ENCODE measurements around the gene AP4S1.
"Not testable (repeated sequence)": the region's sequence is repeated elsewhere in the genome, so short reads cannot be mapped to it uniquely, and the experiment has no call there.

The AP4S1 gene

GRCh38 chr14:31090883-31091764, 65.7 kb downstream of the AP4S1 start:
- no peaks in the 10 kb centered on the region for H4K20me1 ChIP-seq (ENCODE audit: insufficient read depth, low read length, poor library complexity, severe bottlenecking)
- H3K36me3 ChIP-seq (ENCODE audit: insufficient read depth, low read length), result no peaks in the 10 kb centered on the region
- no peaks in the 10 kb centered on the region for H3K79me2 ChIP-seq (ENCODE audit: insufficient read depth, low read length)
- no peaks in the 10 kb centered on the region for H3K9me2 ChIP-seq (replicated peaks; ENCODE audit: low read depth, low read length)
- H3K9ac ChIP-seq (ENCODE audit: low read depth, low read length, poor library complexity, severe bottlenecking), result no peak overlapping the region
- H3K4me2 ChIP-seq (ENCODE audit: low read depth, low read length, poor library complexity, severe bottlenecking), result no peak overlapping the region
- no peak overlapping the region for H3K4me3 ChIP-seq (ENCODE audit: low read length, poor library complexity, severe bottlenecking)
- no peak overlapping the region for H2AFZ ChIP-seq (ENCODE audit: low read length)
- no peaks in the 10 kb centered on the region for H3K9me3 ChIP-seq (ENCODE audit: insufficient read depth, low read depth, low read length)
- H3K4me1 ChIP-seq (ENCODE audit: insufficient read depth, low read length, poor library complexity, severe bottlenecking), result no peaks in the 10 kb centered on the region
- TF ChIP-seq EZH2phosphoT487 (IDR thresholded peaks at IDR 0.05; ENCODE audit: borderline replicate concordance), result no peak
- no peak for TF ChIP-seq CTCF (conservative IDR thresholded peaks at IDR 0.05; ENCODE audit: low read length)
- H3K27me3 ChIP-seq (ENCODE audit: insufficient read depth, low read length, poor library complexity, severe bottlenecking), result no peaks in the 10 kb centered on the region
- H3F3A ChIP-seq (ENCODE audit: low read depth), result no peaks in the 10 kb centered on the region

DNA sequence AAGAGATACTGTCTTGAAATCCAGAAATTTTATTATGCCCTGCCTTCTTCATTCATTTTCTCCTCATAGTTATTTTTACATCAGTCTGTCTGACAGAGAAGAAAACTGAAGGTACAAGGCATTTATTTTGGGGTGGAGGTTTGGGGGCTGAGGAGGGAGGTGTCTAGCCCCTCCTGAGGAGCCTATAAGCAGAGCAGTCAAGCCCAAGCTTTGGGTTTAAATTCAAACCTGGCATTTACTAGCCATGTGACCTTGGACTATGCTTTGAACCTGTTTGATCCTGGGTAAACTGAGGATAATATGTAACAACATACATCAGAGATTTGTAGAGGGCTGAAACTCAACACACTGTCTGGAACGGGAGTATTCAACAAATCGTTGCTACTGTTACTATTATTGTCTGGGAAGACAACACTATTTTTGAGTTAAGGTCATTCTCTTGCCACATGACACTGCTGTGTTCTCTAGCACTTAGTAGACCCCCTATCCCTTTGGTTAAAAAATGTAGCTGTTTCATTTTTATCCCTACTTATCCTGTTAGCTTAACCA, 66.8 kb downstream of the AP4S1 start:
- Histone ChIP-seq H2AFZ (ENCODE audit: low read length) (no peak overlapping the region), H3K9ac (ENCODE audit: low read depth, low read length, poor library complexity, severe bottlenecking) (no peak overlapping the region), H4K20me1 (ENCODE audit: insufficient read depth, low read length, poor library complexity, severe bottlenecking) (no peaks in the 10 kb centered on the region), H3K9me3 (ENCODE audit: insufficient read depth, low read depth, low read length) (no peaks in the 10 kb centered on the region), H3K79me2 (ENCODE audit: insufficient read depth, low read length) (no peaks in the 10 kb centered on the region), H3K4me2 (ENCODE audit: low read depth, low read length, poor library complexity, severe bottlenecking) (no peak overlapping the region), H3F3A (ENCODE audit: low read depth) (no peaks in the 10 kb centered on the region), H3K36me3 (ENCODE audit: insufficient read depth, low read length) (no peaks in the 10 kb centered on the region), H3K4me3 (ENCODE audit: low read length, poor library complexity, severe bottlenecking) (no peak overlapping the region), H3K9me2 (replicated peaks; ENCODE audit: low read depth, low read length) (no peaks in the 10 kb centered on the region), H3K4me1 (ENCODE audit: insufficient read depth, low read length, poor library complexity, severe bottlenecking) (no peaks in the 10 kb centered on the region), H3K27me3 (ENCODE audit: insufficient read depth, low read length, poor library complexity, severe bottlenecking) (no peaks in the 10 kb centered on the region)
- TF ChIP-seq CTCF (conservative IDR thresholded peaks at IDR 0.05; ENCODE audit: low read length) (no peak), EZH2phosphoT487 (IDR thresholded peaks at IDR 0.05; ENCODE audit: borderline replicate concordance) (no peak)

GRCh38 chr14:31093884-31094839, 68.7 kb downstream of the AP4S1 start:
- not testable (repeated sequence) for H3K9me3 ChIP-seq (ENCODE audit: insufficient read depth, low read depth, low read length); H3K9me2 ChIP-seq (replicated peaks; ENCODE audit: low read depth, low read length); H3K27me3 ChIP-seq (ENCODE audit: insufficient read depth, low read length, poor library complexity, severe bottlenecking); H2AFZ ChIP-seq (ENCODE audit: low read length); H3F3A ChIP-seq (ENCODE audit: low read depth); H4K20me1 ChIP-seq (ENCODE audit: insufficient read depth, low read length, poor library complexity, severe bottlenecking); H3K4me3 ChIP-seq (ENCODE audit: low read length, poor library complexity, severe bottlenecking); H3K79me2 ChIP-seq (ENCODE audit: insufficient read depth, low read length); H3K9ac ChIP-seq (ENCODE audit: low read depth, low read length, poor library complexity, severe bottlenecking); H3K4me2 ChIP-seq (ENCODE audit: low read depth, low read length, poor library complexity, severe bottlenecking); H3K4me1 ChIP-seq (ENCODE audit: insufficient read depth, low read length, poor library complexity, severe bottlenecking)
- peaks cover 11% of the 10 kb centered on the region; the same call in 1 of the 2 replicates for H3K36me3 ChIP-seq (ENCODE audit: insufficient read depth, low read length)

GRCh38 chr14:31095817-31096216, 70.4 kb downstream of the AP4S1 start:
- H3K4me3 ChIP-seq (ENCODE audit: low read length, poor library complexity, severe bottlenecking); H3K4me2 ChIP-seq (ENCODE audit: low read depth, low read length, poor library complexity, severe bottlenecking); H3F3A ChIP-seq (ENCODE audit: low read depth); H3K27me3 ChIP-seq (ENCODE audit: insufficient read depth, low read length, poor library complexity, severe bottlenecking); H3K4me1 ChIP-seq (ENCODE audit: insufficient read depth, low read length, poor library complexity, severe bottlenecking); H3K9me3 ChIP-seq (ENCODE audit: insufficient read depth, low read depth, low read length); H2AFZ ChIP-seq (ENCODE audit: low read length); H3K79me2 ChIP-seq (ENCODE audit: insufficient read depth, low read length); H3K9me2 ChIP-seq (replicated peaks; ENCODE audit: low read depth, low read length); H3K9ac ChIP-seq (ENCODE audit: low read depth, low read length, poor library complexity, severe bottlenecking); H4K20me1 ChIP-seq (ENCODE audit: insufficient read depth, low read length, poor library complexity, severe bottlenecking): not testable (repeated sequence)
- H3K36me3 ChIP-seq (ENCODE audit: insufficient read depth, low read length), result peaks cover 28% of the 10 kb centered on the region; the same call in 1 of the 2 replicates

All from Loucy (cell line).